GM12872 (cell line): ENCODE results near the gene GLRX3.

Experiments used
- CTCF ChIP-seq: IDR thresholded peaks from 3 replicates; pipeline ENCODE4 v1.5.1; 2011; ENCODE audit warnings: low read depth, mild to moderate bottlenecking, low read length, moderate library complexity; ENCODE audit not compliant: insufficient read depth

The GLRX3 gene

GRCh38 chr10:130136226-130137089 lies at the start of gene GLRX3:
TSS of gene GLRX3 (plus strand) at chr10:130136391. CDS start at chr10:130136421, 30 bp downstream.
- no peak for TF ChIP-seq CTCF

- TF ChIP-seq CTCF, result no peak
These were observed 36.8 kb upstream of the GLRX3 start for GRCh38 chr10:130099344-130099743.

- no peak for TF ChIP-seq CTCF
These were observed 30.5 kb upstream of the GLRX3 start for GRCh38 chr10:130105724-130106123.

- 0 out of 3 replicates have a peak, but pooled peaks have one; percentile 2 for TF ChIP-seq CTCF
These were observed 27.1 kb upstream of the GLRX3 start for GRCh38 chr10:130108934-130109604.

GRCh38 chr10:130109796-130110245 lies 26.4 kb upstream of the GLRX3 start:
- peak; percentile 85 for TF ChIP-seq CTCF

- no peak for TF ChIP-seq CTCF
These were observed 25.7 kb upstream of the GLRX3 start, which contains the start of gene C10orf143 for GRCh38 chr10:130110246-130111112. TSS of gene C10orf143 (minus strand) at chr10:130110830. CDS start at chr10:130110772, 58 bp downstream.
